Activated CD4-positive, alpha-beta T cell treated with anti-CD3 and anti-CD28 coated beads, Interleukin-2, Interleukin-4, amounts not matched to agents 100 ng/mL and 50 ng/mL, durations not matched to agents 16 hours and 8 hours (primary cell): ENCODE data around the gene FCRL1.

ENCODE experiments used
- DNase-seq: peaks from one replicate; pipeline ENCODE4 v3.0.0-alpha.2; 2020; ENCODE audit warnings: low spot score

Gene FCRL1

DNA sequence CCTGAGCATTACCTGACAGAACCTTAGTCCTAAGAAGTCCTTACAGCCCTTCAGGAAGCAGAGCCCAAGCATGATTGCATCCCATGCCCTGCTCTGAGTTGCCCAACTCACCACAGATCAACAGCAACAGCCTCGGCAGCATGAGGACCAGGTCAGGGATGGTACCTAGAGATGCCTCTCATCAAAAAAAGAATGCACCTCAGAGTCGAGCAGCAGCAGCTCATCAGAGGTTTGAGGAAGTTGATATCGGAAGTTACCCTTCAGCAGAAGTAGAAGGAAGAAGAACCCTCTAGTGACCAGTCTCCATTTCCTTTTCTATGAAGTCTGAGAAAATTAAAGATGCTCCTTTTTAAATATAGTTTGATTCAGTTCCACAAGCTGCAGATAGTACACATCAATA is at the start of gene FCRL1:
Gene FCRL1, minus strand, starts transcription at position 225 of the 400 bp plus-strand sequence. Its CDS starts 83 bp downstream, at position 142.
- no peak for DNase-seq

GRCh38 chr1:157868654-157869053 is 48.7 kb upstream of the FCRL1 start:
- DNase-seq, result no peak

- no peak for DNase-seq
Measured at GRCh38 chr1:157862114-157863070, 42.5 kb upstream of the FCRL1 start.

DNA sequence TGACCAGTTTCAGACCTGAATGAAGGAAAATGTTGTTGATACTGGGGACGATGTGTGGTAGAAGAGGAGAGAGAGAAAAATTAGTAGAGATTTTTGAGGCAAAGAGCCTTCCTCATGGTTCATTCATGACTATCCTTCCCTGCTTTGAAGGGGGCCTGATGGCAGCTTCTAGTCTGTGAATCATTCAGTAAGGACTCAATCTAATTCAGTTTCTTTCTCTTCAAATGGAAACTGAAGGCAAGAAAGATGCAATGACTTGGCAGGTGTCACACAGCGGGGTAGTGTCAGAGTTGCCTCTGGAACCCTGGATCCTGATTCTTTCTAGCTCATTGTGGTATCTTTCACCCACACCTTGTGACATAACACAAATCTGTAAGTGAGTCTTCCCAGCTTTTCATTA is 36.6 kb upstream of the FCRL1 start:
- DNase-seq, result no peak

DNA sequence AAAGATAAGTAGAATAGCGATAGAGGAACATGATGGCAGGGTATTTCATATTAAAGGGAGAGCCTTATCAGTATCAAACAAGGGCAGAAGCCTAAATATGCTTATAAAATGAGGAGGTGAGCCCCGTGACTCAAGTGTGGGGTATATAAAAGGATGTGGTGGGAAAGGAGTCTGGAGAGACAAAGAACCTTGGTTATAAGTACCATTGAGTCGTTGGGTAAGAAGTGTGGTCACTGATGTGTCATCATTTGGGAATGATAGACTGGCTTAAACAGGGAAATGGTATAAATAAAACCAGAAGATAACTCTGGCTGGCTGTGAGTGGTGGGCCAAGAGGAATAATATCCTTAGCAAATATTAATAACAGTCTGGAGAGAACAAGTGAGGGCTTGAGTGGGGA is 32.6 kb upstream of the FCRL1 start:
- no peak for DNase-seq

DNA sequence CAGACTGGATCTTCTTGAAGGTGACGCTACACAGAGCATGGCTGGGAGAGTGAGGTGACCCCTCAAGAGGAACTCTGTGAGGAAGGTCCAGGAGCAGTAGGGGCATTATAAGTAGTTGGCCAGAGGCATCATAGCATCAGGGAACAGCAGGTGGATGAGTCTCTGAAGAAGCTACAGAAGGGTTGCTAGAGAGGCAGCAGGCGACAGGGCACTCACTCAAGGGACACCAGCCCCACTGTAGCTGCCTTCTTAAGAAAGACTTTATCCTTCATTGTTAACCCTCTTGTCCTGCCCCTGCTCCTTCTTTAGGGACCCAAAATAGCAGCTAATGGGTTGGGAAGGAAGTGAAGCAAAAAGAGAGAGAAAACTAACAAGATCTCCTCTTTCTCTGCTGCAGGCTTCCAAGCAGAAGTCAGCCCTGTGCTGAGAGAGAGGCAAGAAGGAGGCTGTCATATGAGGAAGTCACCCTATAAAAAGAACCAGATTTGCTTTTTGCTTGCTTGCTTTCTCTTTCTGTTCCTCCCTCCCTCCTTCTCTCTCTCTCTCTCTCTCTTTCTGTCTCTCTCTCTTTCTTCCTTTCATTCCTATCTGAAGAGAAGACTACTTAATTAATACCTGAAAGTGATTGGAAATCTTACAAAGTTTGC is 29.4 kb upstream of the FCRL1 start:
- DNase-seq, result no peak

- DNase-seq, result no peak
Measured at GRCh38 chr1:157844089-157844830, 24.3 kb upstream of the FCRL1 start.

DNA sequence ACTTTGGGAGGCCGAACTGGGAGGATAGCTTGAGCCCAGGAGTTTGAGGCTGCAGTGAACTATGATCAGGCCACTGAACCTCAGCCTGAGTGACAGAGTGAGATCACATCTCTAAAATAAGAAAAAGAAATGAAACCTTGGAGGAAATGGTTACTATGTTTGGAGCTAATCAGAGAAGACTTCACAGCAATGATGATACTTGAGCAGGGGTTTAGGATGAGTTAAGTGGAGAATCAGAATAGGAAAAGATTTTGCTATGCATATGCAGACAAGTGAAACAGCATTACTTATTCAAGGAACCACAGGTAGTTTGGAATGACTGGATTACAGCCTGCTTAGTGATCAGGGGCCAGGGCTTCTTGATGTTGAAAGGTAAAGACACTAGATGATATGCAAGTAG is 23.0 kb upstream of the FCRL1 start:
- peak; percentile 22 for DNase-seq

- DNase-seq, result no peak
Measured at GRCh38 chr1:157841708-157842107, 21.8 kb upstream of the FCRL1 start, which contains the start of gene CD5L. Gene CD5L (minus strand): TSS chr1:157841808. CDS start chr1:157841701, 107 bp downstream.

DNA sequence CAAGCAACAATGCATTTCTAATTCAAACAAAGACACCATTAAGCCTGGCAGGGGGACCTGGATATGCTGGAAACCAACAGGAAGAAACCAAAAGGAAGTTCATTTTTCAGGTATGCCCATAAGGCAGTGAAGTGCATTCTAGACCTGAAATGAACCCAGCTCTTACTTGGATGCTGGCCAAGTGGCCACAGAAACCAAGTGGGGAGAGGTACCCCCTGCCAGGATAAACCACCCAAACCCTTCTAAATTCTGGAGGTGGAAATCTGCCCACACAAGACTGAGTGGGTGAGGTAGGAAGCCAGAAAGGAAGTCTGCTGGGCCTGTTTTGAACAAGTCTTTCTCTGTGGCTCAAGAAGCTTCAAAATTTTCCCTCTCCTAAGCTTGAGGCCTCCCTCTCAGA is 19.0 kb upstream of the FCRL1 start:
- DNase-seq, result no peak

DNA sequence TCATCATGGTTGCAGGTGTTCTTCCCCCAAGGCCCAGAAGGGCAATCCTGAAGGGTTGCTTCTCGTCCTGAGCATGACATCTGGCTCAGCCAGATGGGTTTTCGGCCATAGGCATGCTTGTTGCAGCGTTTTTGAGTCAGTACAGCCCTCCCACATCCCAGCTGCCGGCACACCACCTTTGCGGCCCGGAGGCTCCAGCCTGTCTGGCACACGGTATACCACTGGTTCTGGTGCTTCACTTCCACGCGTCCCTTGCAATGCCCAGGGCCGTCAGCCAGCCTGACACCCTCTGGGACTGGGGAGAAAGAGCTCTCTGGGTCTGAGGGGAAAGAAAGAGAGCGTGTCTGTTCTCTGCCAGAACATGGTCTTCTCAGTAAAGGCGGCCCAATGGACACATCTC is 14.5 kb upstream of the FCRL1 start:
- DNase-seq, result no peak

- no peak for DNase-seq
Measured at GRCh38 chr1:157833145-157833544, 13.2 kb upstream of the FCRL1 start.

GRCh38 chr1:157831968-157832626 is 12.2 kb upstream of the FCRL1 start:
- peak; percentile 27 for DNase-seq

- DNase-seq, result no peak
Measured at GRCh38 chr1:157830887-157831286, 11.0 kb upstream of the FCRL1 start.

DNA sequence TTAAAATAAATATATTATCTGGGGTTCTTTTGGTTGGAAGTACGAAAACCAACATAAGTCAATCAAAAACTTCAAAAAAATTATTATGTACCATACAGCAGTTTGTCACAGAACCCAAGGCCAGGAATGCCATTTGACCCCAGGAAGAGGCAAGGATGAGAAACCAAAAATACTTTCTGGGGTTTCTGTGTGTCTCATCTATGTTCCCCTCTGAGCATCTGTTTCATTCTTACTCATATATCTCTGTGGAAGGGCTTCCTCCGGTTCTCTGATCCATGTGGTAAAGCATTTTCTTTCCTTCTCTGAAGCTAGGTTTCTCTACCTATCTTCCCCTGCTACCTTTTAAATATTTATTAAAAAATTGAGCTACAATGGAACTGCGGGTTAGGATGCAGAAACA is 9.8 kb upstream of the FCRL1 start:
- no peak for DNase-seq

GRCh38 chr1:157829210-157829609 is 9.3 kb upstream of the FCRL1 start:
- no peak for DNase-seq

GRCh38 chr1:157820299-157820698 is 379 bp upstream of the FCRL1 start:
- DNase-seq, result no peak

DNA sequence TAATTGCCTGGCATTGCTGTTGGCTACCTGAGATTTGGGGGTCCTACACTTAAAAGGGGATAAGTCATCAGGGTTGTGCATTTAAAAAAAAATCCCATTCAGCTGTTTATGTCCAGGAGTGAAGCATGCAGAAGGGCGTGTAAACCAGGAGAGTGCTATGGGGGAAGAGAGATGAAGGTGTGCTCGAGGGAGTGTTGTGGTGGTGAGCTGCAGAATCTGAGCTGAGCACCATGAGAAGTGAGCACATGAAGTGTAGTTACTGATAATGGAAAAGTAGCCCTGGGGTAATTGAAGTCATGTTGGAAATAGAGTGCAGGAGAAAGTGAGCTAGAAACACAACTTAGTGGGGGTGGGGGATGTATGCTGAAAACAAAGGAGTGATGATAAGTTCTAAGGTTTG is 705 bp downstream of the FCRL1 start:
- DNase-seq, result no peak

DNA sequence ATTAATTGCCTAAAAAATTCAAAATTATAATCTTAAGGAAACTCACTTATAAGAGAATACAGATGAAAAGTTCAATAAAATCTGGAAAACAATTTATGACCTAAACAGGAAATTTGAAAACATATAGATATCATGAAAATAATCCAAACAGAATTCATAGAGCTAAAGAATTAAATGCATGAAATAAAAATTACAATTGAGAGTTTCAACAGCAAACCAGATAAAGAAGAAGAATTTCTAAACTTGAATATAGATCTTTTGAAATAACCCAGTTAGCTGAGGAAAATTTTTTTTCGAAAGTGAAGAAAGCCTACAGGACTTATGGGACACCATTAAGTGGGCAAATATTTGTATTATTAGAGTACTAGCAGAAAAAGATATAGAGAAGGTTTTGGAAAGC is 6.7 kb downstream of the FCRL1 start:
- DNase-seq, result no peak

GRCh38 chr1:157806431-157807149 is 13.3 kb downstream of the FCRL1 start:
- no peak for DNase-seq

DNA sequence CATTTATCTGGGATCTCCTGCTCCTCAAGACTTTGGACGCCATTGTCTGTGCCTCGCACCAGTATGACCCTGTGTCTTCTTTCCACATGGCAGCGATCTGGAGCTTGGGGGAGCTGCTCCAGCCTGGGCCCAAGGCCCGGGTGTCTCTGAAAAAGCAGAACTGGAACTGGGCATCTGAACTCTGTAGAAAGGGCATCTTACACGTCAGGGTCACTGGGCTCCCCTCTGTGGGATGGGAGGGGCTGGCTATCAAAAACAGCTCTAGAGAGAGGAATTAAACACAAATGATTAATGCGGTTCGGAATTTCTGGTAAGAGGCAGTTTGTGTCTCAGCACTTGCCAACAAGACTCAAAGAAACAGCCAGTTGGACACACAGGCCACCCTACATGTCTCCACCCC is 16.1 kb downstream of the FCRL1 start:
- DNase-seq, result no peak
